ENCODE measurements around the gene TBC1D2B.

TBC1D2B gene

GRCh38 chr15:78035321-78035751 is 42.2 kb downstream of the TBC1D2B start:
- Mint-ChIP-seq H3K27ac (peak overlapping the region; percentile 70), H3K9me3 (no peaks in the 10 kb centered on the region), H3K36me3 (ENCODE audit: low read depth) (peaks cover 5% of the 10 kb centered on the region), H3K27me3 (ENCODE audit: low read depth, poor library complexity) (peaks cover 7% of the 10 kb centered on the region), H3K4me1 (peaks cover 85% of the 10 kb centered on the region), H3K4me3 (peak overlapping the region; percentile 2)
- TF ChIP-seq CTCF (IDR thresholded peaks at IDR 0.05), result no peak
- DNase-seq, result no peak

GRCh38 chr15:78034495-78035191 is 42.9 kb downstream of the TBC1D2B start:
- Mint-ChIP-seq H3K4me1 (peaks cover 79% of the 10 kb centered on the region), H3K27ac (peak overlapping the region; percentile 80), H3K27me3 (ENCODE audit: low read depth, poor library complexity) (peaks cover 7% of the 10 kb centered on the region), H3K9me3 (no peaks in the 10 kb centered on the region), H3K4me3 (peak overlapping the region; percentile 12), H3K36me3 (ENCODE audit: low read depth) (peaks cover 5% of the 10 kb centered on the region)
- peak; percentile 44 for DNase-seq
- TF ChIP-seq CTCF (IDR thresholded peaks at IDR 0.05), result no peak

- TF ChIP-seq CTCF (IDR thresholded peaks at IDR 0.05), result no peak
- H3K4me1 Mint-ChIP-seq, result peaks cover 72% of the 10 kb centered on the region
- H3K9me3 Mint-ChIP-seq, result no peaks in the 10 kb centered on the region
- no peak for DNase-seq
- no peak overlapping the region for H3K4me3 Mint-ChIP-seq
- H3K36me3 Mint-ChIP-seq (ENCODE audit: low read depth), result peaks cover 10% of the 10 kb centered on the region
- peaks cover 7% of the 10 kb centered on the region for H3K27me3 Mint-ChIP-seq (ENCODE audit: low read depth, poor library complexity)
- no peak overlapping the region for H3K27ac Mint-ChIP-seq
These were observed 43.6 kb downstream of the TBC1D2B start for GRCh38 chr15:78033864-78034263.

GRCh38 chr15:78032671-78033070 is 44.8 kb downstream of the TBC1D2B start:
- Mint-ChIP-seq H3K36me3 (ENCODE audit: low read depth) (peaks cover 14% of the 10 kb centered on the region), H3K27me3 (ENCODE audit: low read depth, poor library complexity) (peaks cover 2% of the 10 kb centered on the region), H3K4me1 (peaks cover 69% of the 10 kb centered on the region), H3K9me3 (no peaks in the 10 kb centered on the region), H3K27ac (no peak overlapping the region), H3K4me3 (no peak overlapping the region)
- no peak for DNase-seq
- no peak for TF ChIP-seq CTCF (IDR thresholded peaks at IDR 0.05)

- DNase-seq, result no peak
- peaks cover 16% of the 10 kb centered on the region for H3K36me3 Mint-ChIP-seq (ENCODE audit: low read depth)
- peaks cover 2% of the 10 kb centered on the region for H3K27me3 Mint-ChIP-seq (ENCODE audit: low read depth, poor library complexity)
- H3K4me3 Mint-ChIP-seq, result no peak overlapping the region
- no peaks in the 10 kb centered on the region for H3K9me3 Mint-ChIP-seq
- no peak for TF ChIP-seq CTCF (IDR thresholded peaks at IDR 0.05)
- peak overlapping the region; percentile 95 for H3K27ac Mint-ChIP-seq
- H3K4me1 Mint-ChIP-seq, result peaks cover 49% of the 10 kb centered on the region
These were observed 52.6 kb downstream of the TBC1D2B start for GRCh38 chr15:78024883-78025282.

- peaks cover 2% of the 10 kb centered on the region for H3K27me3 Mint-ChIP-seq (ENCODE audit: low read depth, poor library complexity)
- peak overlapping the region; percentile 97 for H3K27ac Mint-ChIP-seq
- peaks cover 49% of the 10 kb centered on the region for H3K4me1 Mint-ChIP-seq
- peaks cover 15% of the 10 kb centered on the region for H3K36me3 Mint-ChIP-seq (ENCODE audit: low read depth)
- no peak for TF ChIP-seq CTCF (IDR thresholded peaks at IDR 0.05)
- no peak for DNase-seq
- no peaks in the 10 kb centered on the region for H3K9me3 Mint-ChIP-seq
- H3K4me3 Mint-ChIP-seq, result no peak overlapping the region
These were observed 53.0 kb downstream of the TBC1D2B start for GRCh38 chr15:78024519-78024870.

Measured in nephron progenitor cell (in vitro differentiated cells).